GM23338 (cell line): ENCODE results near the gene DHRSX. TPM values are rescaled to one million over a fixed set of nuclear protein-coding genes. Genes with fewer than 3 reads are reported as not detected.

Experiments used
- ATAC-seq: fragments of 200-7000 bp; cut with Tn5 transposase; 3 replicates; pipeline ENCODE4 v1.9.1; 2020
- DNase-seq: peaks from one replicate; pipeline ENCODE4 v3.0.0-alpha.2; 2015; ENCODE audit warnings: low spot score
- H2AFZ ChIP-seq: fragments of 200-600 bp; sonication (generic); 2 replicates; pipeline ENCODE4 v1.8.0; 2016; ENCODE audit warnings: antibody characterized with exemption, mild to moderate bottlenecking, moderate library complexity
- H3F3A ChIP-seq: fragments of 200-600 bp; sonication (generic); replicated peaks from 2 replicates; pipeline ENCODE4 v1.8.0; 2017; ENCODE audit warnings: antibody characterized with exemption, mixed run types, low read depth
- H3K27ac ChIP-seq: fragments of 200-600 bp; sonication (generic); 2 replicates; pipeline ENCODE4 v1.6.1; 2016; ENCODE audit warnings: low read depth
- H3K27me3 ChIP-seq: fragments of 200-600 bp; sonication (generic); 2 replicates; pipeline ENCODE4 v1.8.0; 2016; ENCODE audit warnings: mild to moderate bottlenecking, mixed run types, moderate library complexity; ENCODE audit not compliant: insufficient read depth
- H3K36me3 ChIP-seq: fragments of 200-600 bp; sonication (generic); 2 replicates; pipeline ENCODE4 v1.8.0; 2016; ENCODE audit warnings: mild to moderate bottlenecking; ENCODE audit not compliant: insufficient read depth
- H3K4me1 ChIP-seq: fragments of 200-600 bp; sonication (generic); 2 replicates; pipeline ENCODE4 v1.8.0; 2016; ENCODE audit warnings: mild to moderate bottlenecking, moderate library complexity; ENCODE audit not compliant: insufficient read depth
- H3K4me2 ChIP-seq: fragments of 200-600 bp; sonication (generic); 2 replicates; pipeline ENCODE4 v1.7.1; 2017; ENCODE audit warnings: mixed run types
- H3K4me3 ChIP-seq: fragments of 200-600 bp; sonication (generic); 2 replicates; pipeline ENCODE4 v1.6.1; 2016; ENCODE audit warnings: mixed run types
- H3K79me2 ChIP-seq: fragments of 200-600 bp; sonication (generic); replicated peaks from 2 replicates; pipeline ENCODE4 v1.8.0; 2017; ENCODE audit warnings: mild to moderate bottlenecking; ENCODE audit not compliant: insufficient read depth
- H3K9me2 ChIP-seq: fragments of 200-600 bp; sonication (generic); 2 replicates; pipeline ENCODE4 v1.8.0; 2017; ENCODE audit not compliant: insufficient read depth
- H4K20me1 ChIP-seq: fragments of 200-600 bp; sonication (generic); replicated peaks from 2 replicates; pipeline ENCODE4 v1.8.0; 2017; ENCODE audit warnings: mild to moderate bottlenecking; ENCODE audit not compliant: insufficient read depth
- H3K27ac Mint-ChIP-seq: 2 replicates; pipeline ENCODE4 v1.8.0; 2020; ENCODE audit warnings: inconsistent platforms, mild to moderate bottlenecking, moderate library complexity, mixed read lengths
- H3K27me3 Mint-ChIP-seq: 3 replicates; pipeline ENCODE4 v1.8.0; 2022; ENCODE audit warnings: low read depth, mild to moderate bottlenecking, moderate library complexity, mixed read lengths, inconsistent platforms; ENCODE audit not compliant: insufficient read depth, poor library complexity
- H3K36me3 Mint-ChIP-seq: 3 replicates; pipeline ENCODE4 v1.8.0; 2021; ENCODE audit warnings: low read depth, mild to moderate bottlenecking, inconsistent platforms, moderate library complexity, mixed read lengths
- H3K4me1 Mint-ChIP-seq: 3 replicates; pipeline ENCODE4 v1.8.0; 2020; ENCODE audit warnings: mild to moderate bottlenecking, inconsistent platforms, mixed read lengths
- H3K4me3 Mint-ChIP-seq: 3 replicates; pipeline ENCODE4 v1.8.0; 2021; ENCODE audit warnings: moderate library complexity, mild to moderate bottlenecking, inconsistent platforms, mixed read lengths
- H3K9me3 Mint-ChIP-seq: 3 replicates; pipeline ENCODE4 v1.8.0; 2020; ENCODE audit warnings: moderate library complexity, mild to moderate bottlenecking, inconsistent platforms, mixed read lengths
- CTCF ChIP-seq, 2 experiments: fragments of 200-600 bp in 1 of 2; sonication (generic) in 1 of 2; conservative IDR thresholded peaks; 2 replicates each; pipeline versions ENCODE4 v1.5.1 to v1.6.1; 2016 to 2017; ENCODE audit warnings: antibody characterized with exemption in 2 of 2, low read depth in 2 of 2, mild to moderate bottlenecking in 2 of 2, moderate library complexity in 1 of 2
- JUNB ChIP-seq: IDR thresholded peaks from one replicate; pipeline ENCODE4 v1.6.1; 2016; ENCODE audit warnings: antibody characterized with exemption; ENCODE audit not compliant: unreplicated experiment
- REST ChIP-seq: IDR thresholded peaks from one replicate; pipeline ENCODE4 v1.6.1; 2018; ENCODE audit warnings: antibody characterized with exemption; ENCODE audit not compliant: unreplicated experiment
- ZNF462 ChIP-seq: fragments of 250-450 bp; sonication (Bioruptor Pico); IDR thresholded peaks from 2 replicates; pipeline ENCODE4 v1.5.0; 2020; ENCODE audit warnings: mild to moderate bottlenecking, moderate library complexity
- polyA plus RNA-seq: library from polyadenylated mRNA; unstranded; fragments of >200 nt; fragmentation: Nextera tagmentation; extraction: Ambion mirVana; gene quantifications from 2 replicates; pipeline ENCODE4 v1.2.1, GENCODE V29; 2016
- total RNA-seq: library from RNA; depleted of rRNA; stranded (reverse); fragments of >200 nt; shearing (Covaris generic); gene quantifications from 2 replicates; pipeline ENCODE4 v1.2.3, GENCODE V29; 2014

Gene DHRSX
- total and polyA plus RNA-seq, 2 experiments from 2014 or later, result 33.9 to 43.0 TPM

- H3K36me3 Mint-ChIP-seq, result peaks cover 16% of the 10 kb centered on the region
- no peak overlapping the region for H3K4me3 ChIP-seq
- H3F3A ChIP-seq, result peaks cover 7% of the 10 kb centered on the region
- no peaks in the 10 kb centered on the region for H3K9me3 Mint-ChIP-seq
- H3K27ac Mint-ChIP-seq, result no peak overlapping the region
- no peaks in the 10 kb centered on the region for H3K9me2 ChIP-seq
- H2AFZ ChIP-seq, result no peak overlapping the region
- TF ChIP-seq JUNB, result no peak
- TF ChIP-seq REST, result no peak
- no peak overlapping the region for H3K4me2 ChIP-seq
- no peak for ATAC-seq
- 0 out of 2 replicates have a peak, but pooled peaks cover 4% of the 10 kb centered on the region for H4K20me1 ChIP-seq
- peaks cover 36% of the 10 kb centered on the region for H3K79me2 ChIP-seq
- peaks cover 31% of the 10 kb centered on the region for H3K4me1 ChIP-seq
- no peaks in the 10 kb centered on the region for H3K27me3 ChIP-seq
- peak overlapping the region; percentile 45 for H3K4me3 Mint-ChIP-seq
- H3K4me1 Mint-ChIP-seq, result peaks cover 21% of the 10 kb centered on the region
- DNase-seq, result no peak
- H3K27ac ChIP-seq, result no peak overlapping the region
- H3K36me3 ChIP-seq, result no peaks in the 10 kb centered on the region
- H3K27me3 Mint-ChIP-seq, result peaks cover 14% of the 10 kb centered on the region
These were observed 855 bp upstream of the DHRSX start for GRCh38 chrX:2501559-2502102.

DNA sequence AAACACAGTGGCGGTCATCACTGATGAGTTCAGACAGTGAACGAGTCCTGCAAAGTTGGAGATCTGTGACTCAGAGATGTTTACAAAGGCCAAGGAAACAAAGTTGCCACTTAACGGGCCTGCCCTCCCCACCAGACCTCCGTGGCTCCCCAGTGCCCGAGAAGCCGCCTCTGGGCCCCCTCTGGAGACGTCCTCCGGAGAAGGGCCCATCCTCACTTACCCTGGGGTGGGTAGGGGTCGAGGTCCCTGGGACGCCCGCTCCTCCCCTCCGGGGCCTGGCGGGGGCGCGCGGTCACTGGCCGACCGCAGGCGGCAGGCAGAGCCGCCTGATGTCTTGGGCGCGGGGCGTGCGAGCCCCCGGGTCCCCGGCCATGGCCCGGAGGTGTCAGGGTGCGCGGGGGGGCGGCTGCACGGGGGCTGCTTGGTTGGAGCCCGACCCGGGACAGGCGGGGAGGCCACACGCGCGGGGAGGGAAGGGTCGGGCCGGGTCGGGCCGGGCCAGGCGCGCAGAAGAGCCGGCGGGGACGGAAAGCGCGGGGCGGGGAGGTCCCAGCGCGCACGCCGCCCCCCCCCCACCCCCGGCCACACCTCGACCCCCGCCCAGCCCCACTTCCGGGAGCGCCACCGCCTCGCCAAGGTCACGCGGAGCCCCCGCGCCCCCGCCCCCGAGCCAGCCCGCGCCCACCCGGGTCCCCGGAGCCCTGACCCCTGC is 529 bp downstream of the DHRSX start:
- Histone ChIP-seq H3K27me3 (no peaks in the 10 kb centered on the region), H3K4me1 (peaks cover 44% of the 10 kb centered on the region), H3K27ac (peak overlapping the region; percentile 90; the same call in 1 of the 2 replicates), H3K9me2 (no peaks in the 10 kb centered on the region), H3K4me3 (peak overlapping the region; percentile 80), H3F3A (peaks cover 7% of the 10 kb centered on the region), H3K79me2 (peaks cover 50% of the 10 kb centered on the region), H3K36me3 (no peaks in the 10 kb centered on the region), H3K4me2 (peak overlapping the region; percentile 68), H4K20me1 (0 out of 2 replicates have a peak, but pooled peaks cover 11% of the 10 kb centered on the region), H2AFZ (no peak overlapping the region)
- TF ChIP-seq CTCF (conservative IDR thresholded peaks at IDR 0.05; ENCODE audit: low read depth in 2 of 2) (peak in 1 of 2 experiments; percentile 45; a peak in 2 of 4 replicates), ZNF462 (no peak)
- peaks cover 27% of the 10 kb centered on the region for H3K4me1 Mint-ChIP-seq
- no peak overlapping the region for H3K27ac Mint-ChIP-seq
- no peaks in the 10 kb centered on the region for H3K9me3 Mint-ChIP-seq
- H3K27me3 Mint-ChIP-seq, result peaks cover 17% of the 10 kb centered on the region
- ATAC-seq, result peak; percentile 72
- H3K4me3 Mint-ChIP-seq, result peak overlapping the region; percentile 80
- H3K36me3 Mint-ChIP-seq, result peaks cover 26% of the 10 kb centered on the region
- DNase-seq, result peak; percentile 64
